GM18868 (cell line): ENCODE data around the gene ABCG2.
A peak's percentile ranks its signal among the peaks of the same experiment; 100 is the strongest.
"Not testable (repeated sequence)": the region's sequence is repeated elsewhere in the genome, so short reads cannot be mapped to it uniquely, and the experiment has no call there.

Source experiments
- ATAC-seq: cut with Tn5 transposase; IDR thresholded peaks from one replicate; pipeline ENCODE4 v1.9.1; 2021; ENCODE audit warnings: mild to moderate bottlenecking, moderate library complexity; ENCODE audit not compliant: unreplicated experiment

ABCG2 gene

DNA sequence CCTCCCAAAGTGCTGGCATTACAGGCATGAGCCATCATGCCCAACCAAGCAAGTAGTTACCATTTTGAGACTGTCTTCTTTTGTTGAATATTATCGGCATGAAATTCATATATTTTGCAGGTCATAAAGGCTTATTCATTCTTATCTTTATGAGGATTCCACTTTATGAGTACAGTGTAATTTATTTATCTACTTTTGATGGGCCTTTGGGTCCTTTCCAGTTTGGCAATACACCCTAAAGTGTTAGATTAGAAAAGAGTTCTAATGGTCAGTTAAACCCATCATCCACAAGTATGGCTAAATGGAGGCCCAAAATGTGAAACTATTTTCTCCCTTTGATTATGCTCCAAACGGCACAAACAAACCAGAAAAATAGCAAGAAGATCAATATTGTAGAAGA, 10.9 kb upstream of the ABCG2 start:
- ATAC-seq: no peak

DNA sequence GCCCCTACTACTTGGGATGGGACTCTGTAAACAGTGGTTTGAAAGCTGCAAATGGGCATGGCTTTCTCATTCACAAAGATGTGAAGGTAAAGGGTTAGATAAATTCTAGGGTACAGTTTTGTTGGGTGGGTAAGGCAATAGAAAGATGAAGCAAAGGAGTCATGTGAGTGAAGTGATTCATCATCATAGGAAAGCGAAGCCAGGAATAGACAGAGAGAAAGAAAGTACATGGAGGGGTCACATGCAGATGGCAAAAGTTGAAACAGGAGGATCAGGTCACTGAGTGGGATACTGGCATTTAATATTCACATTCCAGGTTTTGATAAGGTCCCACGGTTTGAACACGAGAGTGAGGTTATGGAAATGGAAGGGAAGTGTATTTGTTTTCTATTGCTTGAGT, 8.2 kb upstream of the ABCG2 start:
- ATAC-seq: no peak

DNA sequence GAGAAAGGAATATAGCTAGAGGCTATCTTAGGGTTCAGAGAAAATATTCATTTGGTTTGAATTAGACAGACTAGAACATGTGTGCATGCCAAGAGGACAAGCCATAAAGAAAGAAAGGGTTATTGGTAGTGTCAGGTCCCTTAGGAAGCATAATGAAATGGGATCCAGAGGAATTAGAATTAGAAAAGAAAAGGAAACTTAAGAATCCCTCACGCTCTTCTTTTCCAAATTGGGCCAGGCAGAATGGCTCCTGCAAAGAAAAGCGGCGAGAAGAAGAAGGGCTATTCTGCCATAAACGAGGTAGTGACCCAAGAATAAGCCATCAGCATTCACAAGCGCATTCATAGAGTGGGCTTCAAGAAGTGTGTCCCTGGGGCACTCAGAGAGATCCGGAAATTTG, 4.9 kb upstream of the ABCG2 start:
- ATAC-seq: no peak

DNA sequence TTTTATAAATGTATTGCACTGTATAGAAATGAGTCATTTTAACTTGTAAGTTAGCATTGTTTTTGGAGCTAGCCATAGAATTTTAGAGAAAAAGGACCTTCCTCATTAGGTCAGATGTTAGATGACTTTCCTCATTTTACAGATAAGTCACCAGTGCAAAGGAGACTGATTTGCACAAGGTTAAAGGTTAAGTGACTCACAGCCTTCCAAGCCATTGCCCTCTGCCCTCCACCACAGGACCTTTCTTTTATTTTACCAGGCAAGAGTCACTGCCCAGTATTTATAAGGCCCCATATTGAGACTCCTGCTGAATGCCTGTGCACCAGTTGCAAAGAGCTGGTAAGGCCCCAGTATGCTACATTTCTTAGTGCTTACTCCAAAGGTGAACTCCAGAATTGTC, 4.2 kb upstream of the ABCG2 start:
- ATAC-seq: no peak

DNA sequence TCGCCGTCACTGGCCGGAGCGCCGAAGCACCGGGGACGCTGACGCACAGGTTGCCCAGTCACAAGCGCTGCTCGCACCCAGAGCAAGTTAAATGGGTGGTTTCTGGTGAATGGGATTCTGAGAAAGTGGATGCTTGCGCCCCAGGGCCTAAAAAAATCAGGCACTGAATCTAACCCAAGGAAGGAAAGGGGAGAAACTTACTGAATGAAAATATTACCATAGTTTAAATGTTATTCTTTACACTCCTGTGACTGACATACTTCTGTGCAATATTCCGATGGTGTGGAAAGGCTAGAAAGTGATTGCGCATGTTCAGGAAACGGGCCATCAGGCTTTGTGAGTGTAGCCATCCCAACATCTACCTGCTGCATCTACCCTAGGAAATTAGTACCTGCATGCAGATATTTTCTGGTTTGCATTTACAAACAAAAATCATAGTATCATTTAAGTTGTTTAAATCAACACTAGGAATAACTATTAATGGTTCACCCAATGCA, 838 bp upstream of the ABCG2 start:
- no peak for ATAC-seq

DNA sequence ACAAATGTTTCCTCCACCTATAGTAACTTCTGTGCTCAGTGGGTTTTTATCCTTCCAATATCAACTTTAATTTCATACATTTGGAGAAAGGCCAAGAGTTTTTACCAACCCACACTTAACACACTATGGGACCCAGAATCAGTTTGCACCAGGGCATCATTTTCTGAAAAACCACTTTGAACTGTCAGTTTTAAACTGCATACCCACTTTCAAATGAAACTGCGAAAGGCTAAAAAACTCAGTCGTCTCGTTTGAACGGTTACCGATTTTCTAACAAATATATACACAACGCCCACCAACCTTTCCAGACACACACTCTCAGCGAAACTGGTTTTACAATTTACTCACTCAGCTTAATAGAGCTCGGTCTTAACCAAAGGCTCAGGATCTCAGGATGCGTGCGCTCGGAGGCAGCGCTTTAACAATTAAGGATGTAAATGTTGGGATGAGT, 376 bp downstream of the ABCG2 start:
- ATAC-seq: peak; percentile 71

- not testable (repeated sequence) for ATAC-seq
Measured at GRCh38 chr4:88152331-88152730, 6.1 kb downstream of the ABCG2 start.

GRCh38 chr4:88148560-88148959, 9.9 kb downstream of the ABCG2 start:
- ATAC-seq: no peak

- no peak for ATAC-seq
Measured at GRCh38 chr4:88147799-88148217, 10.6 kb downstream of the ABCG2 start.

DNA sequence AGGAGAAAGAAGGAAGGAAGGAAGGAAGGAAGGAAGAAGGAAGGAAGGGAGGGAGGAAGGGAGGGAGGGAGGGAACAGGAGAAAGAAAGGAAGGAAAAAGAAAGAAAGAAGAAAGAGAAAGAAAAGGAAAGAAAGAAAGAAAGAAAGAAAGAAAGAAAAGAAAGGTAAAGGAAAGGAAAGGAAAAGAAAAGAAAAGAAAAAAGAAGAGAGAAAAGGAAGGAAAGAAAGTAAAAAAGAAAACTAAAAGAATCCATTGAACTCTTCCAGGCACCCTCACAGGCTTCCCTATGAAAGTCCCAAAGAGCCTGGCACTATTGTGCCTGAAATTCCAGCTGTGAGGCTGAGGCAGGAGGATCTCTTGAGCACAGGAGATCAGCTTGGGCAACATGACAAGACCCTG, 11.5 kb downstream of the ABCG2 start:
- ATAC-seq: no peak

- no peak for ATAC-seq
Measured at GRCh38 chr4:88144866-88145300, 13.6 kb downstream of the ABCG2 start.

DNA sequence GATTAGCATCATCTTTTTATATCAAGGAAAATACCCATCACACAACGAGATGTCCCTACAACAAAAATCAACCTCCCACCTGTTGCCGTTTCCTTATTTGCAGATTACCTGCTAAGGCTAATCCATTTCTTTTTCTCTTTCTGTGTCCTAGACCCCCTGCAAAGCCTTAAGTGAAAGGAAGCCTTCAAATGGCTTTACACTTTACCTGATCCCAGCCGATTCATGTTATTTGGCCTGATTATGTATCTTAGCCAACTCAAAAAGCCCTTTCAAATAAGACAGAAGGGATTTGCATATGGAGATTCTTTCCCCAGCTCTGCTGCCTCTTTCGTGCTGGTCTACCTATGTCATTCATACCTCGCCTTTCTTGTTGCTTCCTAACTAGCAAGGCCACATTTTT, 14.4 kb downstream of the ABCG2 start:
- no peak for ATAC-seq

DNA sequence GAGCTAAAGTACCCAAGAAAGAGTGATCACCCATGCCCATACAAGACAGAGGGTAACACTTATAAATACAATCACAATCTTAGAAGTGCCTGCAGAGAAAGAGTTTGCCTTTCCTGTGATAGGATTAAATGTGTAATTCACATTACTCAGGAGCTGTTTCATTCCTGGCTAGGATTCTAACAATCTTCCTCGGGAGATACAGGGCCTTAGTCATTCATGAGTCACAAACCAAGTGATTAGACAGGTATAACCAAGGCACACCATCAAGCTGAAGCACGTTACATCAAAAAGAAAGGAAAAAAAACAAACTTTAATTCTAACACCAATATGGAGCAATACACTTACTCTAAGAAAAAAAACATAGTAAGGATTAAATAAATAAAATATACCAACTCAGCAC, 14.9 kb downstream of the ABCG2 start:
- ATAC-seq: no peak

GRCh38 chr4:88138561-88138960, 19.9 kb downstream of the ABCG2 start:
- no peak for ATAC-seq

DNA sequence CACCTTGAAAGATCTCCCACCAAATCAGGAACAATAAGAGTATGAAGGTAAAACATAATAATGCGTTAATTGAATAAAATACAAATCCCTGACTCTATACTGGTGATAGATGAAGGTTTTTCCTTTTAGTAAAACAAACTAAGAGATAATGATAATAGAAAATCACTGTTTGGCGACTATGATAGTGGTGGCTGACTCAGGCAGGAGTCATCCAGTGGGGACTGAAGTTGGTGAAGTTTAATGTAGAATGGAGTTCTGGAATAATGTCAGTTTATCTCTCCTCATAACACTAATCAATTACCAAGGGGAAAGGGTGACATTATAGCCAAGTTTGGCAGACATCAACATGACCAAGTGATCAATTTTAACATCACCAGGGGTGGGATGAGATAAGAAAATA, 21.3 kb downstream of the ABCG2 start:
- no peak for ATAC-seq

- no peak for ATAC-seq
Measured at GRCh38 chr4:88136249-88136648, 22.2 kb downstream of the ABCG2 start.

- ATAC-seq: no peak
Measured at GRCh38 chr4:88135356-88135663, 23.1 kb downstream of the ABCG2 start.

GRCh38 chr4:88134536-88135355, 23.7 kb downstream of the ABCG2 start:
- ATAC-seq: no peak

DNA sequence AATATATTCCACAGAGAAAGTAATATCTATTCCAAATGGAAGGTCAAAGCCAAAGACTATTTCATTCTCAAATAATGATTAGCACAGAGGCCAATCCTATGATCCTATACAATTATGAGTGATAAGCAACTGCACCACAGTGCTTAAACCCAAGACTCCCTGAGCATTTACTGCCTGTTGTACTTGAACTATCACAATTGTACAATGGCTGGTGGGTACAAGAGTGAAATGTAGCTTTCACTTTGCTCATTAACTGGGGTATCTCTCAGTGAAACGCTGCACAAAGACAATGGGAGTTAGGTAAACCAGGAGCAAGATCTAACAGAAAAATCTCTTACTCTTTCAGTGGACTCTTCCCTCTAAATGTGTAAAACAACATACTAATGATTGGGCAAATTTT, 24.3 kb downstream of the ABCG2 start:
- ATAC-seq: no peak

GRCh38 chr4:88130544-88131305, 27.7 kb downstream of the ABCG2 start:
- no peak for ATAC-seq

DNA sequence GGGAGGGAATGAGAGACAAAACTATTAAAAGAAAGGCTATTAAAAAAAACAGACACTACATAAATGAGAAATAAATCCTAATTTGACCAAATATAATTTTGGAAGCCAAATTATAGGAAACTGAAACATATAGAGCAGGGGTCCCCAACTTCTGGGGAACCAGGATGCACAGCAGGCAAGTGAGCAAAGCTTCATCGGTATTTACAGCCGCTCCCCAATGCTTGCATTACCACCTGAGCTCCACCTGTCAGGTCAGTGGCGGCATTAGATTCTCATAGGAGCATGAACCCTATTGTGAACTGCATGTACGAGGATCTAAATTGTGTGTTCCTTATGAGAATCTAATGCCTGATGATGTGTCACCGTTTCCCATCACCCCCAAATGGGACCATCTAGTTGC, 28.4 kb downstream of the ABCG2 start:
- no peak for ATAC-seq

DNA sequence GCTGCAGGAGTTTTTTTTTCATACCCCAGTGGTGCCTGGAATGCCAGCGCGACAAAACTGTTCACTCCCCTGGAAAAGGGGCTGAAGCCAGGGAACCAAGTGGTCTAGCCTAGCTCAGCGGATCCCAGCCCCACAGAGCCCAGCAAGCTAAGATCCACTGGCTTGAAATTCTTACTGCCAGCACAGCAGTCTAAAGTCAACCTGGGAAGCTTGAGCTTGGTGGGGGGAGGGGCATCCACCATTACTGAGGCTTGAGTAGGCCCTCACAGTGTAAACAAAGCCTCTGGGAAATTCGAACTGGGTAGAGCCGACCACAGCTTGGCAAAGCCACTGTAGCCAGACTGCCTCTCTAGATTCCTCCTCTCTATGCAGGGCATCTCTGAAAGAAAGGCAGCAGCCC, 36.2 kb downstream of the ABCG2 start:
- not testable (repeated sequence) for ATAC-seq
